Psoas muscle (tissue), 8 donors: ENCODE results near the gene HOPX. TPM values are rescaled to one million over a fixed set of nuclear protein-coding genes. Genes with fewer than 3 reads are reported as not detected.
"Not testable (repeated sequence)": the region's sequence is repeated elsewhere in the genome, so short reads cannot be mapped to it uniquely, and the experiment has no call there.

Source experiments
- ATAC-seq, 4 donors: fragments of 200-7000 bp; cut with Tn5 transposase; one replicate each; pipeline ENCODE4 v1.9.1; 2020; ENCODE audit warnings: moderate library complexity in 3 of 4, mild to moderate bottlenecking in 2 of 4
- DNase-seq, 2 donors: peaks; one replicate each; pipeline ENCODE4 v3.0.0-alpha.2; 2020
- H3K27ac ChIP-seq: fragments of 200-600 bp; one replicate; pipeline ENCODE4 v1.8.0; 2022
- H3K27me3 ChIP-seq, 3 donors: fragments of 200-600 bp in 1 of 3; one replicate each; pipeline versions ENCODE4 v1.6.1 to v1.8.0; 2013 to 2022; ENCODE audit warnings: low read length in 2 of 3, mild to moderate bottlenecking in 2 of 3, moderate library complexity in 1 of 3; ENCODE audit not compliant: insufficient read depth in 3 of 3
- H3K36me3 ChIP-seq, 2 donors: fragments of 200-600 bp in 1 of 2; one replicate each; pipeline versions ENCODE4 v1.6.1 to v1.8.0; 2013 to 2022; ENCODE audit warnings: low read depth in 1 of 2, mild to moderate bottlenecking in 1 of 2, moderate library complexity in 1 of 2; ENCODE audit not compliant: insufficient read depth in 1 of 2
- H3K4me1 ChIP-seq: fragments of 200-600 bp; one replicate; pipeline ENCODE4 v1.8.0; 2022
- H3K4me3 ChIP-seq: fragments of 200-600 bp; one replicate; pipeline ENCODE4 v1.8.0; 2022; ENCODE audit warnings: mild to moderate bottlenecking
- H3K9me3 ChIP-seq: fragments of 200-600 bp; one replicate; pipeline ENCODE4 v1.8.0; 2022
- CTCF ChIP-seq: fragments of 200-600 bp; IDR thresholded peaks from one replicate; pipeline ENCODE4 v1.8.0; 2022; ENCODE audit warnings: antibody characterized with exemption
- WGBS, 3 donors: extraction: QIAGEN DNeasy Blood & Tissue Kit; methylation state at CpG; one replicate each; pipeline versions ENCODE4 v1.1.6 to v1.1.7; 2013; 5-methylcytosine and 5-hydroxymethylcytosine counted together
- intact Hi-C, 2 donors: fragments of 100-400 bp; cut with DNase I; formaldehyde crosslinking; loops; one replicate each; pipeline versions ENCODE4 v1.11.0 to v1.14.2; 2022
- polyA plus RNA-seq, 3 donors: library from polyadenylated mRNA; stranded (reverse); fragments of 200-250 nt; gene quantifications; one replicate each; pipeline ENCODE4 v1.2.3, GENCODE V29; 2013
- total RNA-seq, 4 donors: library from RNA; stranded (reverse); fragmentation: NEBNext Ultra II Directional in 2 of 4; extraction: Animal tissue kit (Norgen Biotek cat#: 25700) in 2 of 4; gene quantifications; one replicate each; pipeline versions ENCODE4 v1.2.1 to v1.2.4, GENCODE V29; 2021 to 2023
- donor health status: healthy with polysubstance abuse.
- donor health status: DM: no; HTN: no; CAD: no; lungs with moderate emphysema.
- donor health status: Bipolar disorder and iron deficiency.
- donor health status: healthy.
- donor health status: DM: yes; HTN: yes; CAD: no.
- donor health status: DM: no; HTN: no; CAD: no.
- donor health status: DM: no; HTN: no; CAD: no.
- donor health status: DM: yes; HTN: yes; CAD: no.

Gene HOPX
- total and polyA plus RNA-seq, 7 donors, result 4.0 to 9.8 (median 5.9) TPM

GRCh38 chr4:56607926-56608325 is 73.2 kb downstream of the HOPX start:
- no peak for TF ChIP-seq CTCF
- Histone ChIP-seq H3K9me3 (no peaks in the 10 kb centered on the region), H3K4me3 (no peak overlapping the region)

GRCh38 chr4:56606385-56606784 is 74.7 kb downstream of the HOPX start:
- no peaks in the 10 kb centered on the region for H3K9me3 ChIP-seq
- H3K36me3 ChIP-seq, result no peaks in the 10 kb centered on the region
- no peak for ATAC-seq
- WGBS, 3 donors, result 41 to 52% (median 47%) methylated on average over 3 of the region's 3 CpGs
- H3K4me3 ChIP-seq, result no peak overlapping the region
- peaks cover 0 to 2% (median 0%) of the 10 kb centered on the region in 3 donors for H3K27me3 ChIP-seq
- intact Hi-C loops, result no loop called here
- no peak for TF ChIP-seq CTCF
- H3K27ac ChIP-seq, result no peak overlapping the region
- no peak for DNase-seq
- no peaks in the 10 kb centered on the region for H3K4me1 ChIP-seq

More at GRCh38 chr4:56607926-56608325, 73.2 kb downstream of the HOPX start:
- intact Hi-C loops, result no loop called here
- H3K27me3 ChIP-seq, result peaks cover 0 to 2% (median 0%) of the 10 kb centered on the region in 3 donors
- no peak overlapping the region for H3K27ac ChIP-seq
- no peaks in the 10 kb centered on the region for H3K36me3 ChIP-seq
- ATAC-seq (no peak), DNase-seq (no peak)
- no peaks in the 10 kb centered on the region for H3K4me1 ChIP-seq

- H3K27me3 ChIP-seq, H3K9me3 ChIP-seq, DNase-seq, ATAC-seq, H3K4me1 ChIP-seq, intact Hi-C loops, H3K4me3 ChIP-seq, H3K27ac ChIP-seq, H3K36me3 ChIP-seq: not testable (repeated sequence)
- 36 to 49% (median 42%) methylated on average over 4 of the region's 4 CpGs for WGBS, 3 donors
Observed at GRCh38 chr4:56605464-56605863, 75.6 kb downstream of the HOPX start.

- no peak for ATAC-seq
- intact Hi-C loops, result no loop called here
- Histone ChIP-seq H3K4me1 (no peaks in the 10 kb centered on the region), H3K27me3 (no peaks in the 10 kb centered on the region), H3K4me3 (no peak overlapping the region), H3K9me3 (no peaks in the 10 kb centered on the region), H3K36me3 (no peaks in the 10 kb centered on the region), H3K27ac (no peak overlapping the region)
- WGBS, 3 donors, result 53 to 65% (median 62%) methylated on average over 3 of the region's 3 CpGs
- TF ChIP-seq CTCF, result no peak
- DNase-seq, result no peak
Observed at GRCh38 chr4:56603297-56603696, 77.8 kb downstream of the HOPX start.

Other genes with a start within 250 kb of the HOPX start
- gene PPAT, start 245.7 kb downstream of the HOPX start, total RNA-seq, result 1 to 10 TPM; 5.0 to 8.1 (median 6.6) TPM
- 1 to 10 TPM; 1.8 to 8.1 (median 3.7) TPM for gene PPAT, start 245.7 kb downstream of the HOPX start, polyA plus RNA-seq
- 10 to 100 TPM; 26.9 to 59.6 (median 36.5) TPM for gene PAICS, start 245.0 kb downstream of the HOPX start, total RNA-seq
- 10 to 100 TPM; 33.9 to 66.9 (median 34.2) TPM for gene PAICS, start 245.0 kb downstream of the HOPX start, polyA plus RNA-seq
- gene SRP72, start 213.7 kb downstream of the HOPX start, total RNA-seq, result 10 to 100 TPM; 38.4 to 68.0 (median 59.9) TPM
- gene SRP72, start 213.7 kb downstream of the HOPX start, polyA plus RNA-seq, result 10 to 100 TPM; 32.7 to 47.2 (median 40.3) TPM
- gene ARL9, start 175.5 kb downstream of the HOPX start, total RNA-seq, result under 1 TPM in 1 of 4 donors, not detected in 3; 0.15 TPM
- under 1 TPM in 2 of 3 donors, not detected in 1; 0.09 to 0.25 TPM for gene ARL9, start 175.5 kb downstream of the HOPX start, polyA plus RNA-seq
- under 1 TPM in 1 of 4 donors, not detected in 3; 0.44 TPM for gene SPINK2, start 140.4 kb upstream of the HOPX start, total RNA-seq
- gene SPINK2, start 140.4 kb upstream of the HOPX start, polyA plus RNA-seq, result under 1 TPM in 2 of 3 donors, not detected in 1; 0.09 to 0.37 TPM
- gene REST, start 226.6 kb upstream of the HOPX start, total RNA-seq, result 10 to 100 TPM; 13.5 to 21.4 (median 20.0) TPM
- 1 to 10 TPM; 2.5 to 8.9 (median 5.9) TPM for gene REST, start 226.6 kb upstream of the HOPX start, polyA plus RNA-seq